ENCODE data around the gene DYNC2I2. TPM values are rescaled to one million over a fixed set of nuclear protein-coding genes. Genes with fewer than 3 reads are reported as not detected.

The DYNC2I2 gene
- total and polyA plus RNA-seq, 10 of the 15 experiments (the other 5 are each of a cell fraction or from before 2014, with no cell fraction given), result 0.89 to 118 (median 47.9) TPM

GRCh38 chr9:128638580-128638979 is 18.1 kb downstream of the DYNC2I2 start:
- ATAC-seq (no peak), FAIRE-seq (no peak), DNase-seq (ENCODE audit: low read depth, low spot score) (no peak)
- H3K36me3 ChIP-seq (ENCODE audit: control insufficient read depth in 2 of 2, insufficient read depth in 2 of 2, low read length in 1 of 2), result peaks cover 0 to 4% of the 10 kb centered on the region in 2 experiments; a peak in 3 of 4 replicates
- in situ Hi-C loops (cut with MboI), result no loop called here
- no peaks in the 10 kb centered on the region for H3K9me3 ChIP-seq (replicated peaks; ENCODE audit: control insufficient read depth, insufficient read depth, low read length)
- ChIA-PET RAD21 (ENCODE audit: unreplicated experiment) (interaction anchor here (0.6 kb wide), 1 partner anchor 15 kb away, joined by 3 read pairs; no protein-coding TSS in a partner anchor), POLR2A (interaction anchor here (1.1 to 1.5 kb wide), 2 partner anchors 45 to 88 kb away, joined by 3 to 4 read pairs; no protein-coding TSS in a partner anchor), CTCF (interaction anchor here (0.7 to 1.3 kb wide), 4 partner anchors 34 to 290 kb away, joined by 3 read pairs; partner anchors contain the start of gene PKN3), SMC1A (ENCODE audit: uncharacterized antibody, unreplicated experiment) (interaction anchor here (0.6 kb wide), 2 partner anchors 68 to 1244 kb away, joined by 3 read pairs; no protein-coding TSS in a partner anchor)
- no TSS peak for BruUV-seq (replicated peaks)
- intact Hi-C loops (cut with micrococcal nuclease; ENCODE audit: unreplicated experiment), result no loop called here
- 98% methylated on average over 4 of the region's 4 CpGs for WGBS (ENCODE audit: insufficient coverage, insufficient replicate concordance, low lambda C conversion rate, missing lambda C conversion rate)
- H3K27ac ChIP-seq (ENCODE audit: control insufficient read depth, insufficient read depth), result no peak overlapping the region
- TF ChIP-seq ATF3 (IDR thresholded peaks at IDR 0.05; ENCODE audit: borderline replicate concordance, extremely low read depth, low read depth, low read length), result no peak
- TF ChIP-seq MEF2A (IDR thresholded peaks at IDR 0.05; ENCODE audit: insufficient read depth, low read depth, low read length), result no peak
- TF ChIP-seq STAT3 (IDR thresholded peaks at IDR 0.05; ENCODE audit: low read depth, low read length), result no peak
- no peak for TF ChIP-seq IRF4 (IDR thresholded peaks at IDR 0.05; ENCODE audit: low read depth, low read length)
- no peak for TF ChIP-seq BACH1 (IDR thresholded peaks at IDR 0.05; ENCODE audit: borderline replicate concordance)
- no peak overlapping the region for H3K9ac ChIP-seq (ENCODE audit: control insufficient read depth, insufficient read depth, low read length)
- H3K79me2 ChIP-seq (ENCODE audit: control insufficient read depth, insufficient read depth, low read length), result no peaks in the 10 kb centered on the region; the same call in 1 of the 2 replicates
- H3K4me3 ChIP-seq, result no peak overlapping the region
- no peaks in the 10 kb centered on the region for H3K27me3 ChIP-seq (replicated peaks in 1 of 2; ENCODE audit: control insufficient read depth in 2 of 2, insufficient read depth in 2 of 2, low read length in 1 of 2)
- no peak overlapping the region for H3K4me2 ChIP-seq (ENCODE audit: control insufficient read depth, insufficient read depth)
- peaks cover 2% of the 10 kb centered on the region for H3K4me1 ChIP-seq (ENCODE audit: control insufficient read depth, insufficient read depth, low read length)
- H2AFZ ChIP-seq (ENCODE audit: control insufficient read depth, low read depth, low read length), result no peak overlapping the region
- H4K20me1 ChIP-seq (ENCODE audit: control insufficient read depth, insufficient read depth), result no peaks in the 10 kb centered on the region

- H3K36me3 ChIP-seq (ENCODE audit: control insufficient read depth in 2 of 2, insufficient read depth in 2 of 2, low read length in 1 of 2), result peaks cover 0 to 9% of the 10 kb centered on the region in 2 experiments; a peak in 3 of 4 replicates
- ChIA-PET POLR2A (interaction anchor here (1.5 kb wide), 1 partner anchor 87 kb away, joined by 4 read pairs; no protein-coding TSS in a partner anchor), SMC1A (ENCODE audit: uncharacterized antibody, unreplicated experiment) (no interaction called here), RAD21 (ENCODE audit: unreplicated experiment) (no interaction called here), CTCF (interaction anchor here (0.6 to 1.3 kb wide), 3 partner anchors 64 to 1702 kb away, joined by 3 to 4 read pairs (median 3); partner anchors contain the start of gene PKN3)
- FAIRE-seq (no peak), ATAC-seq (no peak), DNase-seq (ENCODE audit: low read depth, low spot score) (no peak)
- in situ Hi-C loops (cut with MboI), result no loop called here
- no peaks in the 10 kb centered on the region for H4K20me1 ChIP-seq (ENCODE audit: control insufficient read depth, insufficient read depth)
- no TSS peak for BruUV-seq (replicated peaks)
- H3K27ac ChIP-seq (ENCODE audit: control insufficient read depth, insufficient read depth), result no peak overlapping the region
- no peak overlapping the region for H3K4me3 ChIP-seq
- intact Hi-C loops (cut with micrococcal nuclease; ENCODE audit: unreplicated experiment), result no loop called here
- WGBS (ENCODE audit: insufficient coverage, insufficient replicate concordance, low lambda C conversion rate, missing lambda C conversion rate), result 62% methylated on average over 10 of the region's 10 CpGs
- no peak overlapping the region for H3K9ac ChIP-seq (ENCODE audit: control insufficient read depth, insufficient read depth, low read length)
- H3K4me2 ChIP-seq (ENCODE audit: control insufficient read depth, insufficient read depth), result no peak overlapping the region
- no peaks in the 10 kb centered on the region for H3K9me3 ChIP-seq (replicated peaks; ENCODE audit: control insufficient read depth, insufficient read depth, low read length)
- no peaks in the 10 kb centered on the region for H3K79me2 ChIP-seq (ENCODE audit: control insufficient read depth, insufficient read depth, low read length)
- no peaks in the 10 kb centered on the region for H3K27me3 ChIP-seq (replicated peaks in 1 of 2; ENCODE audit: control insufficient read depth in 2 of 2, insufficient read depth in 2 of 2, low read length in 1 of 2)
- H3K4me1 ChIP-seq (ENCODE audit: control insufficient read depth, insufficient read depth, low read length), result no peaks in the 10 kb centered on the region; the same call in 1 of the 2 replicates
- no peak overlapping the region for H2AFZ ChIP-seq (ENCODE audit: control insufficient read depth, low read depth, low read length)
- no peak for TF ChIP-seq IRF5 (IDR thresholded peaks at IDR 0.05; ENCODE audit: borderline replicate concordance)
- TF ChIP-seq PAX8 (IDR thresholded peaks at IDR 0.05), result no peak
- TF ChIP-seq USF1 (IDR thresholded peaks at IDR 0.05; ENCODE audit: borderline replicate concordance, extremely low read length, insufficient read depth, low read depth, low read length), result no peak
- no peak for TF ChIP-seq EED (IDR thresholded peaks at IDR 0.05; ENCODE audit: low read depth)
- TF ChIP-seq RAD51 (IDR thresholded peaks at IDR 0.05), result no peak
- TF ChIP-seq RB1 (IDR thresholded peaks at IDR 0.05; ENCODE audit: borderline replicate concordance), result no peak
- no peak for TF ChIP-seq IRF4 (IDR thresholded peaks at IDR 0.05; ENCODE audit: low read depth, low read length)
Measured at GRCh38 chr9:128637656-128638055, 19.0 kb downstream of the DYNC2I2 start.

All from GM12878 (cell line).